HL-60 (cell line): ENCODE data around the gene FCRL6.

ENCODE experiments used
- POLR2AphosphoS5 ChIP-seq: IDR thresholded peaks from 2 replicates; pipeline ENCODE4 v1.6.1; 2012; ENCODE audit warnings: low read depth
- SPI1 ChIP-seq: IDR thresholded peaks from 2 replicates; pipeline ENCODE4 v1.6.1; 2012; ENCODE audit warnings: low read depth, mild to moderate bottlenecking, borderline replicate concordance
- TF ChIP-seq, protein P1 (sequence below): IDR thresholded peaks from one replicate; pipeline ENCODE4 v1.5.1; 2011; ENCODE audit warnings: low read length, control low read depth, inconsistent platforms; ENCODE audit not compliant: insufficient read depth

DNA sequence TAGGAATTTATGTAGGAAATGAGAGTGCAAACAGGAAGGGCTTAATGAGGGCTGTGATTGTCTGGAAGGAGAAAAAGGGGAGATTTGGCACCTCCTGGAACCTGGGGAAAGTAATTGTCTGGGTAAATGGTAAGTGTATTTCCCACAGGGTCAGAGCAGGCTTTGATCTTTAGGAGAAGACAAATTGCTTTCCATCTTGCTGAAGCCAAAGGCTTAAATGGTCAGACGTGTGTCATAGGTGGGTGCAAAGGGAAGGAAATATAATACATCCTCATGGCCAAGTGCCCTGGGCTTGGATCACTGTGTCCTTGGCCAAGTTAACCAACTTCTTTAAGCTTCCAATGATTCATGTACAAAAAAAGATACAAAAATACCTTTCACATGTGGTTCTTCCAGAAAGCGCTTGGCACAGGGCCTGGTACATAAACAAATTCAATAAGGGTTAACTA is 22.7 kb upstream of the FCRL6 start:
- no peak for TF ChIP-seq POLR2AphosphoS5
- TF ChIP-seq, protein P1, sequence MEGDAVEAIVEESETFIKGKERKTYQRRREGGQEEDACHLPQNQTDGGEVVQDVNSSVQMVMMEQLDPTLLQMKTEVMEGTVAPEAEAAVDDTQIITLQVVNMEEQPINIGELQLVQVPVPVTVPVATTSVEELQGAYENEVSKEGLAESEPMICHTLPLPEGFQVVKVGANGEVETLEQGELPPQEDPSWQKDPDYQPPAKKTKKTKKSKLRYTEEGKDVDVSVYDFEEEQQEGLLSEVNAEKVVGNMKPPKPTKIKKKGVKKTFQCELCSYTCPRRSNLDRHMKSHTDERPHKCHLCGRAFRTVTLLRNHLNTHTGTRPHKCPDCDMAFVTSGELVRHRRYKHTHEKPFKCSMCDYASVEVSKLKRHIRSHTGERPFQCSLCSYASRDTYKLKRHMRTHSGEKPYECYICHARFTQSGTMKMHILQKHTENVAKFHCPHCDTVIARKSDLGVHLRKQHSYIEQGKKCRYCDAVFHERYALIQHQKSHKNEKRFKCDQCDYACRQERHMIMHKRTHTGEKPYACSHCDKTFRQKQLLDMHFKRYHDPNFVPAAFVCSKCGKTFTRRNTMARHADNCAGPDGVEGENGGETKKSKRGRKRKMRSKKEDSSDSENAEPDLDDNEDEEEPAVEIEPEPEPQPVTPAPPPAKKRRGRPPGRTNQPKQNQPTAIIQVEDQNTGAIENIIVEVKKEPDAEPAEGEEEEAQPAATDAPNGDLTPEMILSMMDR = no peak
- TF ChIP-seq SPI1 = no peak
